IMR-90 (cell line): ENCODE results near the gene FAM81A. TPM values are rescaled to one million over a fixed set of nuclear protein-coding genes. Genes with fewer than 3 reads are reported as not detected.

Experiments
- ATAC-seq: fragments of 200-7000 bp; cut with Tn5 transposase; 2 replicates; pipeline ENCODE4 v1.9.1; 2020; ENCODE audit warnings: low read depth, mild to moderate bottlenecking, moderate library complexity
- BruUV-seq: library from RNA; stranded (reverse); fragments of 400-500 nt; replicated peaks from 2 replicates; lab custom pipeline; 2021; lab: Mats Ljungman, UMichigan
- CTCF ChIA-PET: fragments of 300-600 bp; formaldehyde crosslinking; extraction: SDS; loops from one replicate; lab custom pipeline; 2021; ENCODE audit warnings: antibody characterized with exemption; lab: Yijun Ruan, JAX
- POLR2A ChIA-PET: fragments of 300-600 bp; sonication (Branson Sonifier 250); formaldehyde crosslinking; loops from one replicate; lab custom pipeline; 2022; ENCODE audit warnings: antibody characterized with exemption; ENCODE audit not compliant: unreplicated experiment; lab: Charles Lee
- DNase-seq: peaks from one replicate; pipeline ENCODE4 v3.0.0; 2013
- H2AFZ ChIP-seq: replicated peaks from 2 replicates; pipeline ENCODE3; 2013; ENCODE audit warnings: low read length, mild to moderate bottlenecking; ENCODE audit not compliant: poor library complexity
- H2AK5ac ChIP-seq: 2 replicates; pipeline ENCODE4 v1.6.1; 2013; ENCODE audit warnings: low read depth, low read length, inconsistent platforms
- H2AK9ac ChIP-seq: replicated peaks from 2 replicates; pipeline ENCODE3; 2013; ENCODE audit warnings: mild to moderate bottlenecking, low read depth, low read length, moderate library complexity; ENCODE audit not compliant: poor library complexity
- H2BK120ac ChIP-seq: 2 replicates; pipeline ENCODE4 v1.6.1; 2013; ENCODE audit warnings: low read depth, low read length, inconsistent platforms
- H2BK15ac ChIP-seq: 3 replicates; pipeline ENCODE4 v1.6.1; 2013; ENCODE audit warnings: low read depth, low read length, inconsistent platforms
- H2BK20ac ChIP-seq: 2 replicates; pipeline ENCODE4 v1.6.1; 2013; ENCODE audit warnings: low read depth, mild to moderate bottlenecking, inconsistent platforms, low read length, moderate library complexity
- H2BK5ac ChIP-seq: 2 replicates; pipeline ENCODE4 v1.6.1; 2013; ENCODE audit warnings: mild to moderate bottlenecking, low read depth, low read length, inconsistent platforms; ENCODE audit not compliant: poor library complexity, severe bottlenecking
- H3K14ac ChIP-seq: replicated peaks from 2 replicates; pipeline ENCODE4 v1.6.1; 2013; ENCODE audit warnings: low read depth, low read length, inconsistent platforms
- H3K18ac ChIP-seq: 2 replicates; pipeline ENCODE4 v1.6.1; 2013; ENCODE audit warnings: low read depth, low read length, control low read depth
- H3K23ac ChIP-seq: 2 replicates; pipeline ENCODE4 v1.6.1; 2013; ENCODE audit warnings: low read depth, low read length, inconsistent platforms
- H3K27ac ChIP-seq: 2 replicates; pipeline ENCODE4 v1.5.1; 2013; ENCODE audit warnings: mild to moderate bottlenecking, control low read depth, low read length; ENCODE audit not compliant: insufficient read depth
- H3K27me3 ChIP-seq: 2 replicates; pipeline ENCODE4 v1.6.1; 2013; ENCODE audit warnings: low read length; ENCODE audit not compliant: control insufficient read depth, insufficient read depth
- H3K36me3 ChIP-seq: 2 replicates; pipeline ENCODE4 v1.6.1; 2013; ENCODE audit warnings: low read length, mixed read lengths; ENCODE audit not compliant: control insufficient read depth, insufficient read depth
- H3K4ac ChIP-seq: 2 replicates; pipeline ENCODE4 v1.6.1; 2013; ENCODE audit warnings: low read depth, low read length, inconsistent platforms
- H3K4me1 ChIP-seq: 2 replicates; pipeline ENCODE4 v1.6.1; 2013; ENCODE audit warnings: low read length, mixed read lengths; ENCODE audit not compliant: control insufficient read depth, insufficient read depth
- H3K4me2 ChIP-seq: 2 replicates; pipeline ENCODE4 v1.6.1; 2013; ENCODE audit warnings: low read depth, mild to moderate bottlenecking, control low read depth, low read length, moderate library complexity
- H3K4me3 ChIP-seq: 2 replicates; pipeline ENCODE4 v1.5.1; 2013; ENCODE audit warnings: low read depth, mild to moderate bottlenecking, control low read depth, low read length, moderate library complexity; ENCODE audit not compliant: insufficient read depth
- H3K56ac ChIP-seq: 2 replicates; pipeline ENCODE4 v1.6.1; 2013; ENCODE audit warnings: low read length, inconsistent platforms; ENCODE audit not compliant: insufficient read depth; ENCODE audit errors: extremely low read depth
- H3K79me1 ChIP-seq, 2 experiments: 2 replicates each; pipeline ENCODE4 v1.6.1; 2013; ENCODE audit warnings: low read length in 2 of 2, inconsistent platforms in 1 of 2, low read depth in 1 of 2
- H3K9ac ChIP-seq: 2 replicates; pipeline ENCODE4 v1.6.1; 2013; ENCODE audit warnings: low read depth, low read length, control low read depth
- H3K9me1 ChIP-seq: 2 replicates; pipeline ENCODE4 v1.6.1; 2013; ENCODE audit warnings: low read length, inconsistent platforms; ENCODE audit not compliant: insufficient read depth
- H3K9me3 ChIP-seq: 2 replicates; pipeline ENCODE4 v1.6.1; 2013; ENCODE audit warnings: low read length; ENCODE audit not compliant: control insufficient read depth, insufficient read depth
- H4K20me1 ChIP-seq: 2 replicates; pipeline ENCODE4 v1.6.1; 2013; ENCODE audit warnings: low read length, inconsistent platforms; ENCODE audit not compliant: insufficient read depth
- H4K5ac ChIP-seq: 2 replicates; pipeline ENCODE4 v1.6.1; 2013; ENCODE audit warnings: mild to moderate bottlenecking, low read depth, low read length, control low read depth
- H4K8ac ChIP-seq, 2 experiments: 2 replicates each; pipeline ENCODE4 v1.6.1; 2013; ENCODE audit warnings: low read depth in 2 of 2, low read length in 2 of 2, control low read depth in 1 of 2, inconsistent platforms in 1 of 2
- H4K91ac ChIP-seq: 2 replicates; pipeline ENCODE4 v1.6.1; 2013; ENCODE audit warnings: low read depth, low read length, inconsistent platforms; ENCODE audit not compliant: insufficient read depth
- FOS ChIP-seq: fragments of 150-350 bp; IDR thresholded peaks from 2 replicates; pipeline ENCODE4 v1.6.1; 2016; ENCODE audit warnings: low read depth, low read length
- POLR2A ChIP-seq: IDR thresholded peaks from 2 replicates; pipeline ENCODE4 v1.6.1; 2012; ENCODE audit warnings: mild to moderate bottlenecking, low read depth, low read length
- RFX5 ChIP-seq: IDR thresholded peaks from 2 replicates; pipeline ENCODE4 v1.8.0; 2012; ENCODE audit warnings: low read depth, mild to moderate bottlenecking, low read length, moderate library complexity
- WGBS, 2 experiments: methylation state at CpG; one replicate each; pipeline versions ENCODE4 v1.1.5 to v1.1.7; 2013; ENCODE audit warnings: missing lambda C conversion rate in 2 of 2; ENCODE audit not compliant: insufficient read length in 1 of 2; ENCODE audit errors: extremely low coverage in 2 of 2; 5-methylcytosine and 5-hydroxymethylcytosine counted together
- dilution Hi-C: fragments of 300-500 bp; cut with HindIII; formaldehyde crosslinking; loops from one replicate; pipeline ENCODE4 v1.14.3; 2018; ENCODE audit warnings: low sequenced_read_pairs; ENCODE audit not compliant: unreplicated experiment
- in situ Hi-C: fragments of 300-500 bp; cut with MboI; formaldehyde crosslinking; loops from 3 replicates; pipeline ENCODE4 v1.14.3; 2019; ENCODE audit warnings: low sequenced_read_pairs, inconsistent platforms, mixed read lengths
- intact Hi-C: fragments of 100-400 bp; cut with micrococcal nuclease; formaldehyde crosslinking; loops from 2 replicates; pipeline ENCODE4 v1.10.0; 2022
- polyA plus RNA-seq, 3 experiments: library from polyadenylated mRNA; depleted of rRNA; stranded (reverse); fragments of >200 nt; gene quantifications; 2 replicates each; pipeline ENCODE4 v1.2.3, GENCODE V29; 2012; ENCODE audit warnings: low replicate concordance in 1 of 3
- total RNA-seq: library from RNA; depleted of rRNA; stranded (reverse); fragments of >200 nt; gene quantifications from 2 replicates; pipeline ENCODE4 v1.2.3, GENCODE V29; 2012

FAM81A gene
- total and polyA plus RNA-seq, 2 of the 4 experiments (the other 2 are of a cell fraction): not detected

DNA sequence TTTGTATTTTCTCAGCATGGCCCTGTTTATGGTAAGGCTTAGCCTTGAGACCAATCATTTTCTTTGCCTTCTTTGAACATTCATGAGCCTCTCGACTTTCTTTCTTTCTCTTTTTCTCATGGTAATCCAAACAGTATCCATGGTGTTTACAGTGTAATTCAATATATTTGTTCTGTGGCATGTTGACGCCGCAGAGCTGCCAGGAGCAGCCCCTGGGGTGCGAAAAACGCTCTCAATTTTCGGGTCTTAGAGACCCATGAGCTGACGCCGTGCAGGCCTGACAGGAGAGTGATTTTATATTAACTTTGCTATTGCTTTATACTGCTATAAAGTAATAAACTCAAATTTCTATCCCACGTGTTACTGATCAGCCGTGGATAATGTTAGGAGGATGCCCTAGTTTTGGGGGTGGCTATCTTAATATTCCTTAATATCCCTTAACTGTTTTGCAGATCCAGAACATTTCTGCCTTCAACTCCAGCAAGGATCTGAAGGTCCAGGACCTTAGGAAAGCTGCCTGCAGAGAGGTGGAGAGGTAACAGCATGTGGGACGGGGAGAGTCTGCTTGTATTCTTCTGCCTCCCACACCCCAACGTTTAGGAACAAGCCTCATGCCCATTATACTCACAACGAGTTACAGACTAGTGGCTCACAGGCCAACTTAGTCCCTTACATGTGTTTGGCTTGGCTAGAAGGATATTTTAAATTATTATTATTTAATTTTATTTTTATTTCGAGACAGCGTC lies 36.0 kb upstream of the FAM81A start:
- H4K91ac ChIP-seq: no peak overlapping the region
- no peak overlapping the region for H4K8ac ChIP-seq
- no peak overlapping the region for H3K18ac ChIP-seq
- H3K9me3 ChIP-seq: no peaks in the 10 kb centered on the region
- no peak overlapping the region for H2AK5ac ChIP-seq
- no peak overlapping the region for H4K5ac ChIP-seq
- intact Hi-C loops (no loop called here), dilution Hi-C loops (no loop called here), in situ Hi-C loops (no loop called here)
- H2AK9ac ChIP-seq: no peak overlapping the region
- no peak overlapping the region for H3K4me3 ChIP-seq
- H2BK120ac ChIP-seq: no peak overlapping the region
- no peak overlapping the region for H3K14ac ChIP-seq
- no peak overlapping the region for H3K4ac ChIP-seq
- peaks cover 18% of the 10 kb centered on the region for H3K27me3 ChIP-seq
- H3K79me1 ChIP-seq: no peaks in the 10 kb centered on the region
- no peak overlapping the region for H3K23ac ChIP-seq
- ChIA-PET POLR2A (no interaction called here), CTCF (interaction anchor here (0.6 kb wide), 2 partner anchors 9 to 131 kb away, joined by 4 to 6 read pairs; no protein-coding TSS in a partner anchor)
- no peaks in the 10 kb centered on the region for H3K4me1 ChIP-seq
- H3K9me1 ChIP-seq: no peaks in the 10 kb centered on the region
- DNase-seq: no peak
- WGBS, 2 experiments: no CpG with 5 or more reads among the region's 15 CpGs
- H2BK20ac ChIP-seq: no peak overlapping the region
- TF ChIP-seq FOS: no peak
- no peak for TF ChIP-seq POLR2A
- TF ChIP-seq RFX5: no peak
- no peak overlapping the region for H2BK5ac ChIP-seq
- no peak overlapping the region for H3K4me2 ChIP-seq
- no peak overlapping the region for H3K27ac ChIP-seq
- no peak overlapping the region for H3K9ac ChIP-seq
- H3K56ac ChIP-seq: no peak overlapping the region
- BruUV-seq: no TSS peak
- no peak overlapping the region for H2AFZ ChIP-seq
- no peaks in the 10 kb centered on the region for H3K36me3 ChIP-seq
- no peaks in the 10 kb centered on the region for H4K20me1 ChIP-seq
- ATAC-seq: no peak
- no peak overlapping the region; the same call in 2 of the 3 replicates for H2BK15ac ChIP-seq
